Endometrium (tissue), 2 donors: ENCODE data around the gene SUCLG2.

Experiments used
- FAIRE-seq: peaks from 2 replicates; lab custom pipeline; 2012; peaks lifted over from hg19 to GRCh38; lab: Jason Lieb, UNC
- donor health status: control.
- donor health status: control.

Gene SUCLG2

GRCh38 chr3:67453628-67454027, 200.8 kb downstream of the SUCLG2 start:
- no peak for FAIRE-seq

- FAIRE-seq = no peak
Observed at GRCh38 chr3:67450153-67450552, 204.3 kb downstream of the SUCLG2 start.

GRCh38 chr3:67447393-67447792, 207.0 kb downstream of the SUCLG2 start:
- no peak for FAIRE-seq

GRCh38 chr3:67437789-67438188, 216.6 kb downstream of the SUCLG2 start:
- no peak for FAIRE-seq

GRCh38 chr3:67437090-67437489, 217.3 kb downstream of the SUCLG2 start:
- FAIRE-seq = no peak

- FAIRE-seq = no peak
Observed at GRCh38 chr3:67433109-67433508, 221.3 kb downstream of the SUCLG2 start.

- no peak for FAIRE-seq
Observed at GRCh38 chr3:67431887-67432286, 222.5 kb downstream of the SUCLG2 start.

- no peak for FAIRE-seq
Observed at GRCh38 chr3:67423722-67424121, 230.7 kb downstream of the SUCLG2 start.

- FAIRE-seq = no peak
Observed at GRCh38 chr3:67421912-67422311, 232.5 kb downstream of the SUCLG2 start.

- FAIRE-seq = no peak
Observed at GRCh38 chr3:67419779-67420178, 234.6 kb downstream of the SUCLG2 start.

GRCh38 chr3:67419218-67419529, 235.2 kb downstream of the SUCLG2 start:
- no peak for FAIRE-seq

- no peak for FAIRE-seq
Observed at GRCh38 chr3:67418426-67419217, 235.8 kb downstream of the SUCLG2 start.

GRCh38 chr3:67416703-67417102, 237.7 kb downstream of the SUCLG2 start:
- FAIRE-seq = no peak

GRCh38 chr3:67415511-67415910, 238.9 kb downstream of the SUCLG2 start:
- no peak for FAIRE-seq

GRCh38 chr3:67414740-67415139, 239.7 kb downstream of the SUCLG2 start:
- FAIRE-seq = no peak

- no peak for FAIRE-seq
Observed at GRCh38 chr3:67405193-67405592, 249.2 kb downstream of the SUCLG2 start.

GRCh38 chr3:67402873-67403272, 251.5 kb downstream of the SUCLG2 start:
- no peak for FAIRE-seq

GRCh38 chr3:67401921-67402320, 252.5 kb downstream of the SUCLG2 start:
- no peak for FAIRE-seq

GRCh38 chr3:67400476-67400875, 253.9 kb downstream of the SUCLG2 start:
- no peak for FAIRE-seq

- no peak for FAIRE-seq
Observed at GRCh38 chr3:67389176-67389575, 265.2 kb downstream of the SUCLG2 start.

- FAIRE-seq = no peak
Observed at GRCh38 chr3:67388738-67389137, 265.7 kb downstream of the SUCLG2 start.

- FAIRE-seq = no peak
Observed at GRCh38 chr3:67386451-67386850, 268.0 kb downstream of the SUCLG2 start.

GRCh38 chr3:67384760-67385397, 269.5 kb downstream of the SUCLG2 start:
- no peak for FAIRE-seq

- FAIRE-seq = no peak
Observed at GRCh38 chr3:67384016-67384415, 270.4 kb downstream of the SUCLG2 start.
